Stimulated activated naive CD8-positive, alpha-beta T cell treated with anti-CD3 and anti-CD28 coated beads, Interleukin-15, amount 100 ng/mL, for 72 hours (primary cell): Measurements from ENCODE around the gene DNAH17.

ENCODE experiments used
- ATAC-seq: fragments of 150-1000 bp; cut with Tn5 transposase; 2 replicates; pipeline ENCODE4 v1.10.0; 2021; ENCODE audit warnings: mild to moderate bottlenecking, moderate library complexity
- DNase-seq, 2 donors: peaks; one replicate each; pipeline ENCODE4 v3.0.0; 2021 to 2022
- H3K27ac Mint-ChIP-seq, 2 donors: one replicate each; pipeline ENCODE4 v1.8.0; 2022; ENCODE audit warnings: mild to moderate bottlenecking in 2 of 2, mixed read lengths in 2 of 2, moderate library complexity in 2 of 2
- H3K27me3 Mint-ChIP-seq: one replicate; pipeline ENCODE4 v1.8.0; 2022; ENCODE audit warnings: mixed read lengths
- H3K4me1 Mint-ChIP-seq: one replicate; pipeline ENCODE4 v1.8.0; 2022; ENCODE audit warnings: mild to moderate bottlenecking, mixed read lengths
- H3K4me3 Mint-ChIP-seq, 2 donors: one replicate each; pipeline ENCODE4 v1.8.0; 2022; ENCODE audit warnings: mild to moderate bottlenecking in 2 of 2, mixed read lengths in 2 of 2, moderate library complexity in 1 of 2
- H3K9me3 Mint-ChIP-seq, 2 donors: one replicate each; pipeline ENCODE4 v1.8.0; 2022; ENCODE audit warnings: mixed read lengths in 2 of 2

Gene DNAH17

GRCh38 chr17:78591263-78591671, 14.1 kb upstream of the DNAH17 start:
- H3K27me3 Mint-ChIP-seq = peaks cover 8% of the 10 kb centered on the region
- H3K4me1 Mint-ChIP-seq = peaks cover 10% of the 10 kb centered on the region
- H3K9me3 Mint-ChIP-seq = no peaks in the 10 kb centered on the region
- DNase-seq = no peak
- H3K27ac Mint-ChIP-seq = no peak overlapping the region
- no peak overlapping the region for H3K4me3 Mint-ChIP-seq
- ATAC-seq = no peak

GRCh38 chr17:78589885-78590284, 12.7 kb upstream of the DNAH17 start:
- Mint-ChIP-seq H3K4me3 (no peak overlapping the region), H3K27ac (no peak overlapping the region), H3K9me3 (no peaks in the 10 kb centered on the region), H3K4me1 (peaks cover 10% of the 10 kb centered on the region), H3K27me3 (peaks cover 8% of the 10 kb centered on the region)
- no peak for DNase-seq
- ATAC-seq = no peak

- no peak for ATAC-seq
- H3K4me1 Mint-ChIP-seq = peaks cover 10% of the 10 kb centered on the region
- H3K27me3 Mint-ChIP-seq = peaks cover under 1% of the 10 kb centered on the region
- no peak overlapping the region for H3K27ac Mint-ChIP-seq
- H3K9me3 Mint-ChIP-seq = no peaks in the 10 kb centered on the region
- H3K4me3 Mint-ChIP-seq = no peak overlapping the region
- DNase-seq = no peak
Observed at GRCh38 chr17:78589031-78589675, 12.0 kb upstream of the DNAH17 start.

GRCh38 chr17:78588258-78589030, 11.2 kb upstream of the DNAH17 start:
- Mint-ChIP-seq H3K27me3 (no peaks in the 10 kb centered on the region), H3K9me3 (peaks cover 0 to 7% of the 10 kb centered on the region in 2 donors), H3K4me3 (no peak overlapping the region), H3K27ac (peak overlapping the region in 1 of 2 donors; percentile 55), H3K4me1 (peaks cover 10% of the 10 kb centered on the region)
- no peak for ATAC-seq
- no peak for DNase-seq

- no peaks in the 10 kb centered on the region for H3K27me3 Mint-ChIP-seq
- ATAC-seq (no peak), DNase-seq (no peak)
- H3K9me3 Mint-ChIP-seq = peaks cover 0 to 11% of the 10 kb centered on the region in 2 donors
- no peak overlapping the region for H3K27ac Mint-ChIP-seq
- H3K4me3 Mint-ChIP-seq = no peak overlapping the region
- H3K4me1 Mint-ChIP-seq = no peaks in the 10 kb centered on the region
Observed at GRCh38 chr17:78585006-78585630, 7.9 kb upstream of the DNAH17 start.

- no peak for DNase-seq
- Mint-ChIP-seq H3K27ac (no peak overlapping the region), H3K27me3 (no peaks in the 10 kb centered on the region), H3K4me1 (no peaks in the 10 kb centered on the region), H3K4me3 (no peak overlapping the region), H3K9me3 (peaks cover 0 to 11% of the 10 kb centered on the region in 2 donors)
- ATAC-seq = no peak
Observed at GRCh38 chr17:78583091-78583490, 5.9 kb upstream of the DNAH17 start.

GRCh38 chr17:78581304-78581703, 4.1 kb upstream of the DNAH17 start:
- no peaks in the 10 kb centered on the region for H3K4me1 Mint-ChIP-seq
- H3K27ac Mint-ChIP-seq = peak overlapping the region in 1 of 2 donors; percentile 42
- H3K4me3 Mint-ChIP-seq = no peak overlapping the region
- ATAC-seq (no peak), DNase-seq (no peak)
- H3K9me3 Mint-ChIP-seq = peaks cover 0 to 11% of the 10 kb centered on the region in 2 donors
- no peaks in the 10 kb centered on the region for H3K27me3 Mint-ChIP-seq

GRCh38 chr17:78580277-78580804, 3.1 kb upstream of the DNAH17 start:
- ATAC-seq (no peak), DNase-seq (no peak)
- Mint-ChIP-seq H3K4me1 (no peaks in the 10 kb centered on the region), H3K27ac (no peak overlapping the region), H3K4me3 (no peak overlapping the region), H3K9me3 (peaks cover 0 to 11% of the 10 kb centered on the region in 2 donors), H3K27me3 (no peaks in the 10 kb centered on the region)

GRCh38 chr17:78576389-78577112, 645 bp downstream of the DNAH17 start:
- Mint-ChIP-seq H3K27ac (no peak overlapping the region), H3K4me3 (no peak overlapping the region), H3K4me1 (no peaks in the 10 kb centered on the region), H3K27me3 (peaks cover under 1% of the 10 kb centered on the region), H3K9me3 (no peaks in the 10 kb centered on the region)
- ATAC-seq (no peak), DNase-seq (no peak)

GRCh38 chr17:78575899-78576298, 1.3 kb downstream of the DNAH17 start:
- Mint-ChIP-seq H3K4me1 (no peaks in the 10 kb centered on the region), H3K27me3 (peaks cover 7% of the 10 kb centered on the region), H3K27ac (no peak overlapping the region), H3K9me3 (no peaks in the 10 kb centered on the region), H3K4me3 (no peak overlapping the region)
- no peak for ATAC-seq
- DNase-seq = no peak

GRCh38 chr17:78575340-78575739, 1.9 kb downstream of the DNAH17 start:
- H3K4me3 Mint-ChIP-seq = no peak overlapping the region
- no peaks in the 10 kb centered on the region for H3K9me3 Mint-ChIP-seq
- H3K27me3 Mint-ChIP-seq = peaks cover 8% of the 10 kb centered on the region
- no peak for ATAC-seq
- H3K4me1 Mint-ChIP-seq = no peaks in the 10 kb centered on the region
- DNase-seq = no peak
- H3K27ac Mint-ChIP-seq = peak overlapping the region in 1 of 2 donors; percentile 43

GRCh38 chr17:78573955-78574354, 3.2 kb downstream of the DNAH17 start:
- Mint-ChIP-seq H3K4me1 (no peaks in the 10 kb centered on the region), H3K9me3 (no peaks in the 10 kb centered on the region), H3K4me3 (no peak overlapping the region), H3K27me3 (peaks cover 8% of the 10 kb centered on the region), H3K27ac (no peak overlapping the region)
- ATAC-seq = no peak
- DNase-seq = no peak

- Mint-ChIP-seq H3K4me3 (no peak overlapping the region), H3K27me3 (peaks cover 8% of the 10 kb centered on the region), H3K4me1 (no peaks in the 10 kb centered on the region), H3K27ac (no peak overlapping the region), H3K9me3 (no peaks in the 10 kb centered on the region)
- no peak for ATAC-seq
- DNase-seq = no peak
Observed at GRCh38 chr17:78572239-78573205, 4.7 kb downstream of the DNAH17 start.

GRCh38 chr17:78571329-78571728, 5.9 kb downstream of the DNAH17 start:
- Mint-ChIP-seq H3K27me3 (peaks cover 8% of the 10 kb centered on the region), H3K27ac (no peak overlapping the region), H3K9me3 (no peaks in the 10 kb centered on the region), H3K4me3 (no peak overlapping the region), H3K4me1 (no peaks in the 10 kb centered on the region)
- ATAC-seq (no peak), DNase-seq (no peak)
